ENCODE data around the gene STAT6.
A peak's percentile ranks its signal among the peaks of the same experiment; 100 is the strongest.

DNA sequence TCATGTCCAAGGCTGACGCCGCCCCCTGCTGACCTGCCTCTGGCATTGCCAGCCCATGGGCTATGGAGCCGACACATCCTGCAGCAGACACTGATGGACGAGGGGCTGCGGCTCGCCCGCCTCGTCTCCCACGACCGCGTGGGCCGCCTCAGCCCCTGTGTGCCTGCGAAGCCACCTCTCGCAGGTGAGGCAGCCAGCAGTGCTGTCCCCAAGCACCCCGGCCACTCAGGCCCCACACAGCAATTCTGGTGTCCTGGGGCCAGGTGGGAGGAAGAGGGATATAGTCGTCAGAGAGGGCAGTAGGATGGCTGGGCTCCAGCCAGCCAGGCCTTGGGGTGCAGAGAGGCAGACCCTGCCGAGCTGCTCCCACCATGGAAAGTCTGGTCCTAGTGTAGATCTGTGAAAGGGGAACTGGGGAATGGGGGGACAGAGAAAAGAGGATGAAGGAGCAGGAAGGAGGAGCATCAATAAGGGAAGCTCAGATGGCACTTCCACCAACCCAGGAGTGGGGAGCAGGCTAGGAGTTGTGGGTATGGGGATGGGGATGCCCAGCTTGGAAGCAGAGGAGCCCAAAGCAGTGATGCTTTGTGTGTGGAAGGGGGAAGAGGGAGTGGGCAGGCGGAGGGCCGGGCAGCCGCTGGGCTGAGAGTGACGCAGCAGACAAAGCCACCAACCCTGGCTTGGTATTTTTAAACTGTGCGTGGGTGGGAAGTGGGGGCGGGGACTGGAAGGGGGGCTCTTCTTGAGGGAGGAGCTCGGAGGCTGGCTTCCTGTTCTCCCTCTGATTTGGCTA lies 17.6 kb downstream of the STAT6 start:
- TF ChIP-seq, protein P1, sequence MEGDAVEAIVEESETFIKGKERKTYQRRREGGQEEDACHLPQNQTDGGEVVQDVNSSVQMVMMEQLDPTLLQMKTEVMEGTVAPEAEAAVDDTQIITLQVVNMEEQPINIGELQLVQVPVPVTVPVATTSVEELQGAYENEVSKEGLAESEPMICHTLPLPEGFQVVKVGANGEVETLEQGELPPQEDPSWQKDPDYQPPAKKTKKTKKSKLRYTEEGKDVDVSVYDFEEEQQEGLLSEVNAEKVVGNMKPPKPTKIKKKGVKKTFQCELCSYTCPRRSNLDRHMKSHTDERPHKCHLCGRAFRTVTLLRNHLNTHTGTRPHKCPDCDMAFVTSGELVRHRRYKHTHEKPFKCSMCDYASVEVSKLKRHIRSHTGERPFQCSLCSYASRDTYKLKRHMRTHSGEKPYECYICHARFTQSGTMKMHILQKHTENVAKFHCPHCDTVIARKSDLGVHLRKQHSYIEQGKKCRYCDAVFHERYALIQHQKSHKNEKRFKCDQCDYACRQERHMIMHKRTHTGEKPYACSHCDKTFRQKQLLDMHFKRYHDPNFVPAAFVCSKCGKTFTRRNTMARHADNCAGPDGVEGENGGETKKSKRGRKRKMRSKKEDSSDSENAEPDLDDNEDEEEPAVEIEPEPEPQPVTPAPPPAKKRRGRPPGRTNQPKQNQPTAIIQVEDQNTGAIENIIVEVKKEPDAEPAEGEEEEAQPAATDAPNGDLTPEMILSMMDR (IDR thresholded peaks at IDR 0.05), result peak in 11 of 12 donors; percentile 14 to 54 (median 44)
- no peak for TF ChIP-seq POLR2A (IDR thresholded peaks at IDR 0.05)

Data from heart left ventricle (tissue), 13 donors.